GM12892 (cell line): ENCODE results near the gene COPS4.

Experiments used
- POLR2A ChIP-seq: IDR thresholded peaks from 2 replicates; pipeline ENCODE4 v1.6.1; 2011; ENCODE audit warnings: low read depth, low read length, control low read depth
- POLR2AphosphoS5 ChIP-seq: IDR thresholded peaks from 2 replicates; pipeline ENCODE4 v1.6.1; 2011; ENCODE audit warnings: low read depth, low read length, control low read depth

- TF ChIP-seq POLR2A (no peak), POLR2AphosphoS5 (no peak)
These were observed 58.2 kb downstream of the COPS4 start for GRCh38 chr4:83093060-83093640.
